ENCODE measurements around the gene FAM78A.

DNA sequence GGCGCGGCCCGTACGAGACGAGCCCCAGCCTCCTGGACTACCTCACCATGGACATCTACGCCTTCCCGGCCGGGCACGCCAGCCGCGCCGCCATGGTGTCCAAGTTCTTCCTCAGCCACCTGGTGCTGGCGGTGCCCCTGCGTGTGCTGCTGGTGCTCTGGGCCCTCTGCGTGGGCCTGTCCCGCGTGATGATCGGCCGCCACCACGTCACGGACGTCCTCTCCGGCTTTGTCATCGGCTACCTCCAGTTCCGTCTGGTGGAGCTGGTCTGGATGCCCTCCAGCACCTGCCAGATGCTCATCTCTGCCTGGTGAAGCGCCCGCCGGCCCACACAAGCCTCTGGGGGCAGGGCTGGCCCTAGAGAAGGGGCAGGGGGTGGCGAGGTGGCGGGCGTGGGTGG lies 31.7 kb upstream of the FAM78A start:
- no peak for TF ChIP-seq POLR2A (IDR thresholded peaks at IDR 0.05; ENCODE audit: extremely low read depth, insufficient read length)
- TF ChIP-seq, protein P1, sequence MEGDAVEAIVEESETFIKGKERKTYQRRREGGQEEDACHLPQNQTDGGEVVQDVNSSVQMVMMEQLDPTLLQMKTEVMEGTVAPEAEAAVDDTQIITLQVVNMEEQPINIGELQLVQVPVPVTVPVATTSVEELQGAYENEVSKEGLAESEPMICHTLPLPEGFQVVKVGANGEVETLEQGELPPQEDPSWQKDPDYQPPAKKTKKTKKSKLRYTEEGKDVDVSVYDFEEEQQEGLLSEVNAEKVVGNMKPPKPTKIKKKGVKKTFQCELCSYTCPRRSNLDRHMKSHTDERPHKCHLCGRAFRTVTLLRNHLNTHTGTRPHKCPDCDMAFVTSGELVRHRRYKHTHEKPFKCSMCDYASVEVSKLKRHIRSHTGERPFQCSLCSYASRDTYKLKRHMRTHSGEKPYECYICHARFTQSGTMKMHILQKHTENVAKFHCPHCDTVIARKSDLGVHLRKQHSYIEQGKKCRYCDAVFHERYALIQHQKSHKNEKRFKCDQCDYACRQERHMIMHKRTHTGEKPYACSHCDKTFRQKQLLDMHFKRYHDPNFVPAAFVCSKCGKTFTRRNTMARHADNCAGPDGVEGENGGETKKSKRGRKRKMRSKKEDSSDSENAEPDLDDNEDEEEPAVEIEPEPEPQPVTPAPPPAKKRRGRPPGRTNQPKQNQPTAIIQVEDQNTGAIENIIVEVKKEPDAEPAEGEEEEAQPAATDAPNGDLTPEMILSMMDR (IDR thresholded peaks at IDR 0.05; ENCODE audit: low read depth, low read length) = no peak
- TF ChIP-seq, protein P2, sequence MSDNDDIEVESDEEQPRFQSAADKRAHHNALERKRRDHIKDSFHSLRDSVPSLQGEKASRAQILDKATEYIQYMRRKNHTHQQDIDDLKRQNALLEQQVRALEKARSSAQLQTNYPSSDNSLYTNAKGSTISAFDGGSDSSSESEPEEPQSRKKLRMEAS (IDR thresholded peaks at IDR 0.05; ENCODE audit: low read depth, low read length) = no peak
- no peak for TF ChIP-seq MYC (IDR thresholded peaks at IDR 0.05; ENCODE audit: low read depth, low read length)

All from NB4 (cell line).